HG03378 (cell line): ENCODE measurements around the gene HABP4.
A peak's percentile ranks its signal among the peaks of the same experiment; 100 is the strongest.

Experiments
- ATAC-seq: cut with Tn5 transposase; IDR thresholded peaks from one replicate; pipeline ENCODE4 v1.9.1; 2021; ENCODE audit warnings: mild to moderate bottlenecking, moderate library complexity; ENCODE audit not compliant: unreplicated experiment

HABP4 gene

DNA sequence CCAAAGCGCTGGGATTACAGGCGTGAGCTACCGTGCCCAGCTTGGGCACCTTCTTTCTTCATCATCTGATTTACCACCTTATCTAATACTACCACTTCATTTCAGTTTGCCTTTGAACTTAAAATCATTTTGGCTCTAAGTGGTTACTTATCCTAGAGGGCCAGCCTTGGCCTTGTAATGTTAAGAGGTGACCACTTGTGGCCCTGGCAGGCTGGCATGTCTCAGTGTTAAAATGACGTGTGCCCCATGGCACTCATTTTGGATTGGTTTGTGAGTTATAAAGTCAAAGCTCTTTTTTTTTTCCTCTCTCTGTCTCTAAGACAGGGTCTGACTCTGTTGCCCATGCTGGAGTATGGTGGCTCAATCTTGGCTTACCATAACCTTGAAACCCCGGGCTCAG lies 17.8 kb downstream of the HABP4 start:
- ATAC-seq: no peak

DNA sequence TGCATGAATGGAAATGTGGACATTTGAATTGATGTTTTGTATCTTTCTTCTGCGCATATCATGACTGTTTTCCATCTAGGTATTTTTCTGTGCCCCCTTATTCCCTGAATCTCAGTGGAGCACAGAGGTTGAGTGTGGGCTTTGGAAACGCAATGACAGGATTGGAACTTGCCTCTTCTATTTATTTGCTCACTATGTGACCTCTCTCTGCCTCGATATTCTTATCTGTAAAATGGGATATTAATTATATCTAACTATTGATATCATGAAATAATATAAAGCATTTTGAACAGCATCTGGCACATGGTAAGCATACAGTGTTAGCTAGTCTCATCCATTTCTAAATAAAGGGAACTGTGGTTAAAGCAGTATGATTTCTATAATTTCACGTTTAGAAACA lies 26.0 kb downstream of the HABP4 start:
- ATAC-seq: no peak

- ATAC-seq: no peak
Observed at GRCh38 chr9:96476591-96476990, 26.6 kb downstream of the HABP4 start.

- peak; percentile 76 for ATAC-seq
Observed at GRCh38 chr9:96478829-96479371, 28.9 kb downstream of the HABP4 start.

GRCh38 chr9:96480736-96481135 lies 30.8 kb downstream of the HABP4 start:
- ATAC-seq: no peak

- no peak for ATAC-seq
Observed at GRCh38 chr9:96482476-96482875, 32.5 kb downstream of the HABP4 start.

GRCh38 chr9:96483197-96483596 lies 33.2 kb downstream of the HABP4 start:
- ATAC-seq: no peak

DNA sequence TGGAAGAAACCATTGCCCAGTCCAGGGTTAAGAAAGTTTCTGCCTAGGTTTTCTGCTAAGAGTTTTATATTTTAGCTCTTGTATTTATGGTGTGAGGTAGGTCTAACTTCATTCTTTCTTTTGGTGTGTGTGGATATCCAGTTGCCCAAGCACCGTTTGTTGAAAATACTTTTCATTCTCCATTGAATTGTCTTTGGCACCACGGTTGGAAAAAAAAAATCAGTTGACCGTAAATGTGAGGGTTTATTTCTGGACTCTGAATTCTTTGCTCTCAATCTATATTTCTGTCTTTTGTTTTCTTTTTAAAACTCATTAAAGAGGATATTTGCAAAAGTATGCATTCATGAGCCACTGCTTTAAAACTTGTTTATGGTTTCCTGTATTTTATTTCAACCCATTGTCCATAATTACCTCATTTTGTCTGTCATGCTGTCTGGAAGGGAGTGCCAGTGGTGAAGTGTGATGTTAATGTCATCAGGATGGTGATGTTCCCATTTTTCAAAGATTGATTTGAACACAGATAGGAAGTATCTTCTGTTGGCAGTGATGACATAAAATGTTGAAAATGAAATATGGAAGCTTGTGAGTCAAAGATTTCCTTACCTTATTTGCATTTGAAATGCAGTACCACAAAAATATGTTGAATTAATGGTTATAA lies 33.9 kb downstream of the HABP4 start:
- ATAC-seq: no peak

DNA sequence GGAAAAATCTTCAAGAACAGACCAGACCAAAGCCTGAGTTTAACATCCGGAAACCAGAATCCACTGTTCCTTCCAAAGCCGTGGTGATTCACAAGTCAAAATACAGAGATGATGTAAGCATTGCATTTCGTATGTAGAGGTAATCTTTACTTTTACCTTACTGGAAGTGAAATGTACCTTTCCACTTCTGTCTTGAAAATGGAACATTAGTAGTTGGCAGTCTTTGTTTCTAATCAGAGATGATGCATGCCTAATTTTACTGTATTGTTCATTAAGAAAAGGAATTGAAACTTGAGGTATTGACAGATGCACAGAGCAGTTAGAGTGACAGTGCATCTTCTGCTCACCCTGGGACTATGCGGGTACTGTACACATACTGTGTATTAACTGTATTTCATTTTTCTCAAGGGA lies 34.6 kb downstream of the HABP4 start:
- peak; percentile 92 for ATAC-seq

- ATAC-seq: no peak
Observed at GRCh38 chr9:96485280-96485679, 35.3 kb downstream of the HABP4 start.

DNA sequence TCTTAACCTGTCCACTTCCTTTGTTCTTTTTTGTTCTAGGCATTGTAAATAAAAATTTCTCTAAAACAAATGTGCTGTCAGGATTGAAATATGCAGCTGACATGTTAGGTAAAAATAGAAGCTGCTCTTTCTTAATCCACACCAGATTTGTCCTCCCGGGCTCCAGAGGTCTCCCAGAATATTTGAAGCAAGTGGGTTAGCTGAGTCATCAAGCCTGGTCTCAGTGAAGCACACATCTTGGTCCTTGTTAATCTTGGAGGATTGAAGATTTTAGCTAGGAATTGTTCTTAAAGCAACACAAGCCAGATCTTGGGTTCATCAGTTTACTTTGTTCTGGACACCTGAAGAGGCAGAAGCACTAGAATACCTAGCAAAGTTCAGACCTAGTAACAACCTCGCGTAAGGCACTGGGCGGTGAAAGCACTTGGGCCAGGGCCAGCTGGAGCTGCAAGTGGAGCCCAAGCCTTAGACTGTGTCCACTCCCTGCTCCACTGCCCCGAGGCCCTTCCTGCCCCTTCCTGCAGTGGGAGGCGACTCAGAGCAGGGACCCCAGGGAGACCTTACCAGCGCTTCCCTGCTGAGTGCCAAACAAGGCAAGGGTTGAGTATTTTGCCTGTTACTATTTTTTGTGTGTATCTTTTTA lies 36.5 kb downstream of the HABP4 start:
- no peak for ATAC-seq

- no peak for ATAC-seq
Observed at GRCh38 chr9:96487029-96487396, 37.0 kb downstream of the HABP4 start.

GRCh38 chr9:96487949-96488348 lies 38.0 kb downstream of the HABP4 start:
- ATAC-seq: no peak

- ATAC-seq: no peak
Observed at GRCh38 chr9:96489482-96489979, 39.6 kb downstream of the HABP4 start.

DNA sequence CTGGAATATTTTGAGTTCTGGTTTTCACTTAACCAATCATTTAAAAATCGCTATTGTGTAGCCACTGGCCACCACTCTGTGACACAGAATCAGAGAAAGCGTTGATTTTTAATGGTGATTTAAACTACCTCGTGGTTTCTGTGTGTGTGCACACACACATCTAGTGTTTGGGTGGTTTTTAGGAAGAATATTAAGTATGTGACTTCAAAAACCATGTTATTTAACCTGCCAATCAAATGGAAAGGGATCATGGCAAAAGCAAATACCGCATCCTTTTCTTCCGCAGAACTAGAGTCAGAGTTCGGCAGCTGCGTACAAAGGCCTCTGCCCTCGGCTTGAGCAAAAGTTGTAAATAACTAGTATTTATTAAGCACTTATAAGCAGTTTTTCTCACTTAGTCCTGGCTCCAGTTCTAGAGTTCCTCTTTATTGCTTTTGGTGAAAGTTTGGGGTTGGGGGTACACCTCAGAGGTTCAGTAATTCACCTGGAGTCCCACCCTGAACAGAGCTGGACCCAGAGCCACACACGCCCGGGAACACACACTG lies 40.6 kb downstream of the HABP4 start:
- no peak for ATAC-seq

- no peak for ATAC-seq
Observed at GRCh38 chr9:96491079-96491879, 41.3 kb downstream of the HABP4 start.

GRCh38 chr9:96491880-96492525 lies 42.0 kb downstream of the HABP4 start:
- no peak for ATAC-seq

- no peak for ATAC-seq
Observed at GRCh38 chr9:96492993-96493531, 43.1 kb downstream of the HABP4 start.

GRCh38 chr9:96493757-96494156 lies 43.8 kb downstream of the HABP4 start:
- no peak for ATAC-seq

- no peak for ATAC-seq
Observed at GRCh38 chr9:96494215-96494800, 44.3 kb downstream of the HABP4 start.
